Measurements from ENCODE around the gene MND1. TPM values are rescaled to one million over a fixed set of nuclear protein-coding genes. Genes with fewer than 3 reads are reported as not detected.

Gene MND1
- total and polyA plus RNA-seq, 4 donors = 0.23 to 1.3 (median 0.81) TPM; not detected in 1

DNA sequence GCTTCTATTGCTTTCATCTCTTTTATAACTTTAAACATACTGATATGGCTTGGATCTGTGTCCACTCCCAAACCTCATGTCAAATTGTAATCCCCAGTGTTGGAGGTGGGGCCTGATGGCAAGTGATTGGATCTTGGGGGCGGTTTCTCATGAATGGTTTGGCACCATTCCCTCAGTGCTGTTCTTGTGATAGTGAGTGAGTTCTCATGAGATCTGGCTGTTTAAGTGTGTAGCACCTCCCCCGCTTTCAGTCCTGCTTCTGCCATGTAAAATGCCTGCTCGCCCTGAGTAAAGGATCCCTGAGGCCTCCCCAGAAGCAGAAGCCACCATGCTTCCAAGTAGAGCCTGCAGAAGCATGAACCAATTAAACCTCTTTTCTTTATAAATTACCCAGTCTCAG lies 17.7 kb downstream of the MND1 start:
- Histone ChIP-seq H3K27ac (ENCODE audit: low read depth in 1 of 2, low read length in 2 of 2) (no peak overlapping the region), H3K4me3 (ENCODE audit: low read length in 2 of 2) (no peak overlapping the region), H3K9me3 (ENCODE audit: control insufficient read depth, low read length) (no peaks in the 10 kb centered on the region), H3K27me3 (ENCODE audit: control insufficient read depth in 1 of 2, insufficient read depth in 2 of 2, low read length in 1 of 2) (no peaks in the 10 kb centered on the region), H3K4me1 (ENCODE audit: control insufficient read depth in 1 of 2, insufficient read depth in 2 of 2, low read length in 2 of 2) (no peaks in the 10 kb centered on the region), H3K36me3 (ENCODE audit: control insufficient read depth in 1 of 2, insufficient read depth in 2 of 2, low read length in 1 of 2) (no peaks in the 10 kb centered on the region)
- intact Hi-C loops (cut with DNase I) = no loop called here
- ATAC-seq (ENCODE audit: low FRiP score) = no peak
- WGBS, 2 donors = 75 to 82% methylated on average over 3 of the region's 3 CpGs
- DNase-seq = no peak

DNA sequence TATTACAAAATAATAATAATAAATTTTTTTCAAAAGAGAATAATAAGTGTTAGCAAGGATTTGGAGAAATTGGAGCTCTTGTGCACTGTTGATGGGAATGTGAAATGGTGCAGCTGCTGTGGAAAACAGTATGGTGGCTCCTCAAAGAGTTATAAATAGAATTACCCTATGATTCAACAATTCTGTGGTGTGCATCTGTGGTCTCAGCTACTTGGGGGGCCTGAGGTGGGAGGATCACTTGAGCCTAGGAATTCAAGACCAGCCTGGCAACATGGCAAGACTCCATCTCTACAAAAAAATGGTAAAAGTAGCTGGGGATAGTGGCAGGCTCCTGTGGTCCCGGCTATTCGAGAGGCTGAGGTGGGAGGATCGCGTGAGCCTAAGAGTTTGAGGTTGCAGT lies 19.6 kb downstream of the MND1 start:
- ATAC-seq (ENCODE audit: low FRiP score) (no peak), DNase-seq (no peak)
- Histone ChIP-seq H3K27ac (ENCODE audit: low read depth in 1 of 2, low read length in 2 of 2) (no peak overlapping the region), H3K4me1 (ENCODE audit: control insufficient read depth in 1 of 2, insufficient read depth in 2 of 2, low read length in 2 of 2) (no peaks in the 10 kb centered on the region), H3K27me3 (ENCODE audit: control insufficient read depth in 1 of 2, insufficient read depth in 2 of 2, low read length in 1 of 2) (no peaks in the 10 kb centered on the region), H3K4me3 (ENCODE audit: low read length in 2 of 2) (no peak overlapping the region), H3K9me3 (ENCODE audit: control insufficient read depth, low read length) (no peaks in the 10 kb centered on the region), H3K36me3 (ENCODE audit: control insufficient read depth in 1 of 2, insufficient read depth in 2 of 2, low read length in 1 of 2) (no peaks in the 10 kb centered on the region)
- 90 to 97% methylated on average over 4 of the region's 4 CpGs for WGBS, 2 donors
- intact Hi-C loops (cut with DNase I) = no loop called here

- intact Hi-C loops (cut with DNase I) = no loop called here
- no peaks in the 10 kb centered on the region for H3K9me3 ChIP-seq (ENCODE audit: control insufficient read depth, low read length)
- H3K36me3 ChIP-seq (ENCODE audit: control insufficient read depth in 1 of 2, insufficient read depth in 2 of 2, low read length in 1 of 2) = no peaks in the 10 kb centered on the region
- DNase-seq (peak in 1 of 2 donors; percentile 54), ATAC-seq (ENCODE audit: low FRiP score) (no peak)
- 96 to 97% methylated on average over 2 of the region's 2 CpGs for WGBS, 2 donors
- H3K4me3 ChIP-seq (ENCODE audit: low read length in 2 of 2) = no peak overlapping the region
- H3K27ac ChIP-seq (ENCODE audit: low read depth in 1 of 2, low read length in 2 of 2) = no peak overlapping the region
- no peaks in the 10 kb centered on the region for H3K27me3 ChIP-seq (ENCODE audit: control insufficient read depth in 1 of 2, insufficient read depth in 2 of 2, low read length in 1 of 2)
- H3K4me1 ChIP-seq (ENCODE audit: control insufficient read depth in 1 of 2, insufficient read depth in 2 of 2, low read length in 2 of 2) = no peaks in the 10 kb centered on the region
Observed at GRCh38 chr4:153365003-153365402, 20.5 kb downstream of the MND1 start.

DNA sequence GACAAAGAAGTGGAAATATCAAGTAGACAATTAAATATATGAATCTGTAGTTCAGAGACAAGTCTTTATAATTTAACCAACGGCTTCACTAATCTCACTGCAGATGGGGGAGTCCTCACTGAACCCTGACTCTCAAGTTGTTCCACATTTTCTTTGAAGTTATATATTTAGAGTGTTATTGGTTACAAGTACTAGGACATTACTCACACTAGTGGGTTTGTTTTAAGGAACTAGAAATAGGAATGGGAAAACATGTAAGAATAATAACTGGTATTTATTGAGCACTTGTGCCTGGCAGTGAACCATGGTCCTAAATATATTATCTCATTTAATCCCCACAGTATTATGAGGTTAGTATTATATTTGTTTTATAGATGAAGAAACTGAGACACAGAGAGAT lies 22.0 kb downstream of the MND1 start:
- intact Hi-C loops (cut with DNase I) = no loop called here
- ATAC-seq (ENCODE audit: low FRiP score) = no peak

GRCh38 chr4:153367092-153367491 lies 22.6 kb downstream of the MND1 start:
- ATAC-seq (ENCODE audit: low FRiP score) = no peak
- intact Hi-C loops (cut with DNase I) = no loop called here
- Histone ChIP-seq H3K36me3 (ENCODE audit: control insufficient read depth in 1 of 2, insufficient read depth in 2 of 2, low read length in 1 of 2) (no peaks in the 10 kb centered on the region), H3K4me3 (ENCODE audit: low read length in 2 of 2) (no peak overlapping the region), H3K27me3 (ENCODE audit: control insufficient read depth in 1 of 2, insufficient read depth in 2 of 2, low read length in 1 of 2) (no peaks in the 10 kb centered on the region), H3K9me3 (ENCODE audit: control insufficient read depth, low read length) (no peaks in the 10 kb centered on the region), H3K4me1 (ENCODE audit: control insufficient read depth in 1 of 2, insufficient read depth in 2 of 2, low read length in 2 of 2) (no peaks in the 10 kb centered on the region), H3K27ac (ENCODE audit: low read depth in 1 of 2, low read length in 2 of 2) (no peak overlapping the region)
- DNase-seq = no peak
- WGBS, 2 donors = 91 to 93% methylated on average over 1 of the region's 1 CpG

More for the DNA sequence above, 22.0 kb downstream of the MND1 start:
- Histone ChIP-seq H3K27ac (ENCODE audit: low read depth in 1 of 2, low read length in 2 of 2) (no peak overlapping the region), H3K4me1 (ENCODE audit: control insufficient read depth in 1 of 2, insufficient read depth in 2 of 2, low read length in 2 of 2) (no peaks in the 10 kb centered on the region), H3K9me3 (ENCODE audit: control insufficient read depth, low read length) (no peaks in the 10 kb centered on the region), H3K36me3 (ENCODE audit: control insufficient read depth in 1 of 2, insufficient read depth in 2 of 2, low read length in 1 of 2) (no peaks in the 10 kb centered on the region), H3K27me3 (ENCODE audit: control insufficient read depth in 1 of 2, insufficient read depth in 2 of 2, low read length in 1 of 2) (no peaks in the 10 kb centered on the region), H3K4me3 (ENCODE audit: low read length in 2 of 2) (no peak overlapping the region)
- WGBS, 2 donors = 4 to 18% methylated on average over 1 of the region's 1 CpG
- DNase-seq = no peak

GRCh38 chr4:153369021-153369420 lies 24.5 kb downstream of the MND1 start:
- DNase-seq (no peak), ATAC-seq (ENCODE audit: low FRiP score) (no peak)
- Histone ChIP-seq H3K27ac (ENCODE audit: low read depth in 1 of 2, low read length in 2 of 2) (no peak overlapping the region), H3K9me3 (ENCODE audit: control insufficient read depth, low read length) (no peaks in the 10 kb centered on the region), H3K36me3 (ENCODE audit: control insufficient read depth in 1 of 2, insufficient read depth in 2 of 2, low read length in 1 of 2) (no peaks in the 10 kb centered on the region), H3K4me3 (ENCODE audit: low read length in 2 of 2) (no peak overlapping the region), H3K4me1 (ENCODE audit: control insufficient read depth in 1 of 2, insufficient read depth in 2 of 2, low read length in 2 of 2) (no peaks in the 10 kb centered on the region), H3K27me3 (ENCODE audit: control insufficient read depth in 1 of 2, insufficient read depth in 2 of 2, low read length in 1 of 2) (no peaks in the 10 kb centered on the region)
- intact Hi-C loops (cut with DNase I) = no loop called here
- 93 to 100% methylated on average over 1 of the region's 1 CpG for WGBS, 2 donors

GRCh38 chr4:153371701-153372234 lies 27.3 kb downstream of the MND1 start:
- ATAC-seq (ENCODE audit: low FRiP score) = no peak
- WGBS, 2 donors = 88 to 90% methylated on average over 6 of the region's 6 CpGs
- no peaks in the 10 kb centered on the region for H3K27me3 ChIP-seq (ENCODE audit: control insufficient read depth in 1 of 2, insufficient read depth in 2 of 2, low read length in 1 of 2)
- no peaks in the 10 kb centered on the region for H3K4me1 ChIP-seq (ENCODE audit: control insufficient read depth in 1 of 2, insufficient read depth in 2 of 2, low read length in 2 of 2)
- no peak overlapping the region for H3K27ac ChIP-seq (ENCODE audit: low read depth in 1 of 2, low read length in 2 of 2)
- DNase-seq = no peak
- no peaks in the 10 kb centered on the region for H3K36me3 ChIP-seq (ENCODE audit: control insufficient read depth in 1 of 2, insufficient read depth in 2 of 2, low read length in 1 of 2)
- intact Hi-C loops (cut with DNase I) = no loop called here
- no peak overlapping the region for H3K4me3 ChIP-seq (ENCODE audit: low read length in 2 of 2)
- H3K9me3 ChIP-seq (ENCODE audit: control insufficient read depth, low read length) = no peaks in the 10 kb centered on the region

DNA sequence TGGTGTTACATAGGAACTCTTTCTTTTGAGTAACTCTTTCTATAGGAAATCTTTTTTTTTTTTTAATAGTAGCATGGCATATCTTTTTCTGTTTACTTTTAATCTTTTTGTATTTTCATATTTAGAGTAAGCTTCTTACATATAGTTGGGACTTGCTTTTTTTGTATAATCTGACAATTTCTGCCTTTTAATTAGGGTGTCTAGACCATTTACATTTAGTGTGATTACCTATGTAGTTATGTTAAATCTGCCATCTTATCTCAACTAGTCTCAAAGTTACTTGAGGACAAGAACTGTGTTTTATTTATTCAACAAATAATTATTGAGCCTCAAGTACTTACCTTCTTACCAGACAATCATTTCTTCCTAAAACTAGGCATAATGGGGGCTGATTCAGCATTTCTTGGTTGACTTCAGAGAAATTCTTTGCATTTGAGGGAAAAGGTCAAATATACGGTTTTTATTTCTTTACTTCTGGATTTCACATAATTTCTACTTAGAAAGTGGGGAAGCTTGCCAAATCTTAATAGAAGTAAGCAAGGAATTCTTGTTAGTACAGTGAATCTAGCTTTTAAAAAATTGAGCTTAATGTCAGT lies 28.6 kb downstream of the MND1 start:
- H3K4me3 ChIP-seq (ENCODE audit: low read length in 2 of 2) = no peak overlapping the region
- H3K9me3 ChIP-seq (ENCODE audit: control insufficient read depth, low read length) = no peaks in the 10 kb centered on the region
- 80 to 81% methylated on average over 1 of the region's 1 CpG for WGBS, 2 donors
- H3K27me3 ChIP-seq (ENCODE audit: control insufficient read depth in 1 of 2, insufficient read depth in 2 of 2, low read length in 1 of 2) = no peaks in the 10 kb centered on the region
- H3K27ac ChIP-seq (ENCODE audit: low read depth in 1 of 2, low read length in 2 of 2) = no peak overlapping the region
- DNase-seq = no peak
- ATAC-seq (ENCODE audit: low FRiP score) = no peak
- intact Hi-C loops (cut with DNase I) = no loop called here
- no peaks in the 10 kb centered on the region for H3K36me3 ChIP-seq (ENCODE audit: control insufficient read depth in 1 of 2, insufficient read depth in 2 of 2, low read length in 1 of 2)
- no peaks in the 10 kb centered on the region for H3K4me1 ChIP-seq (ENCODE audit: control insufficient read depth in 1 of 2, insufficient read depth in 2 of 2, low read length in 2 of 2)

DNA sequence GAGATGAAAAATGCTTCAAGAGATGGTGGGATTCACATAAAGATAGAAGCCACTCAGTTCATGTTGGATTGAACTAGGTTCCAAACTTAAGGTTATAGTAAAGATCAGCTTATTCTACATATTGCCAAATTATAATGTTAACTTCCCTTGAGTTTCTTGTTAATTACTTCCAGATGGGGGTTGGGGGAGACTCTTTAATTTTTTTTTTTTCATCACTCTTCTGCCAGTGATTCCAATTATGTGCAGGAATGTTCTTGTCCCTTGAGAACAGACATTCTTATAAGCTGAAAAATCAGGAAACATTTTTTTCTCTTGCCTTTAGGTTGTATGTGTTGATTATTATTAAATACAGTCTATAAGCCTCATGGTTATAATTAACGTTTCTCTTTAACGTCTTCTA lies 30.0 kb downstream of the MND1 start:
- Histone ChIP-seq H3K9me3 (ENCODE audit: control insufficient read depth, low read length) (no peaks in the 10 kb centered on the region), H3K4me1 (ENCODE audit: control insufficient read depth in 1 of 2, insufficient read depth in 2 of 2, low read length in 2 of 2) (no peaks in the 10 kb centered on the region), H3K36me3 (ENCODE audit: control insufficient read depth in 1 of 2, insufficient read depth in 2 of 2, low read length in 1 of 2) (no peaks in the 10 kb centered on the region), H3K4me3 (ENCODE audit: low read length in 2 of 2) (no peak overlapping the region), H3K27ac (ENCODE audit: low read depth in 1 of 2, low read length in 2 of 2) (no peak overlapping the region), H3K27me3 (ENCODE audit: control insufficient read depth in 1 of 2, insufficient read depth in 2 of 2, low read length in 1 of 2) (no peaks in the 10 kb centered on the region)
- ATAC-seq (ENCODE audit: low FRiP score) (no peak), DNase-seq (no peak)
- WGBS, 2 donors = 25 to 28% methylated on average over 2 of the region's 2 CpGs
- intact Hi-C loops (cut with DNase I) = no loop called here
